HepG2 (cell line): Measurements from ENCODE around the gene CHCT1. TPM values are rescaled to one million over a fixed set of nuclear protein-coding genes. Genes with fewer than 3 reads are reported as not detected.

Source experiments
- CEBPG ChIP-seq: IDR thresholded peaks from 2 replicates; pipeline ENCODE4 v1.6.1; 2016
- CHD4 ChIP-seq: fragments of 200-600 bp; sonication (generic); IDR thresholded peaks from 2 replicates; pipeline ENCODE4 v1.7.0; 2017; ENCODE audit warnings: mild to moderate bottlenecking, low read length, borderline replicate concordance
- EP300 ChIP-seq, 3 experiments: sonication (generic) in 1 of 3; formaldehyde crosslinking in 1 of 3; IDR thresholded peaks; 2 replicates each; pipeline versions ENCODE4 v1.5.1 to v1.6.1; 2011 to 2020; ENCODE audit warnings: low read depth in 2 of 3, low read length in 2 of 3, borderline replicate concordance in 1 of 3, improper control_type of control experiment in 1 of 3, mild to moderate bottlenecking in 1 of 3, missing genetic modification reagents in 1 of 3, moderate library complexity in 1 of 3
- FOXP4 ChIP-seq: sonication (generic); formaldehyde crosslinking; IDR thresholded peaks from 2 replicates; pipeline ENCODE4 v1.4.0; 2020; ENCODE audit warnings: missing genetic modification reagents
- KAT8 ChIP-seq: IDR thresholded peaks from 2 replicates; pipeline ENCODE4 v1.6.1; 2016; ENCODE audit warnings: missing genetic modification reagents, missing compliant biosample characterization
- KMT2B ChIP-seq: IDR thresholded peaks from 2 replicates; pipeline ENCODE4 v1.6.1; 2016; ENCODE audit warnings: missing genetic modification reagents, missing compliant biosample characterization
- MED13 ChIP-seq: sonication (generic); formaldehyde crosslinking; IDR thresholded peaks from 2 replicates; pipeline ENCODE4 v1.5.0; 2020; ENCODE audit warnings: missing genetic modification reagents
- PITX1 ChIP-seq: sonication (generic); formaldehyde crosslinking; IDR thresholded peaks from 2 replicates; pipeline ENCODE4 v1.5.1; 2020; ENCODE audit warnings: mild to moderate bottlenecking, missing genetic modification reagents
- YEATS2 ChIP-seq: sonication (generic); formaldehyde crosslinking; IDR thresholded peaks from 2 replicates; pipeline ENCODE4 v1.4.0; 2020; ENCODE audit warnings: missing genetic modification reagents, borderline replicate concordance
- ZBTB43 ChIP-seq: sonication (generic); formaldehyde crosslinking; conservative IDR thresholded peaks from 2 replicates; pipeline ENCODE4 v1.4.0; 2020; ENCODE audit warnings: missing genetic modification reagents
- ZNF230 ChIP-seq: sonication (generic); formaldehyde crosslinking; IDR thresholded peaks from 2 replicates; pipeline ENCODE4 v1.4.0; 2020; ENCODE audit warnings: mild to moderate bottlenecking, missing genetic modification reagents
- ZNF331 ChIP-seq: sonication (generic); formaldehyde crosslinking; IDR thresholded peaks from 2 replicates; pipeline ENCODE4 v1.4.0; 2020; ENCODE audit warnings: missing genetic modification reagents
- ZNF44 ChIP-seq: sonication (generic); formaldehyde crosslinking; IDR thresholded peaks from 2 replicates; pipeline ENCODE4 v1.5.1; 2020; ENCODE audit warnings: mild to moderate bottlenecking, missing genetic modification reagents
- polyA plus RNA-seq, 8 experiments: library from polyadenylated mRNA; depleted of rRNA in 3 of 8; stranded (reverse) in 7 of 8; unstranded in 1 of 8; fragments of >200 nt; fragmentation: Illumina TruSeq in 4 of 8; extraction: Trizol in 4 of 8; gene quantifications; 2 replicates each; pipeline versions ENCODE4 v1.2.1 to v1.2.3, GENCODE V29; 2011 to 2016; ENCODE audit warnings: low read depth in 4 of 8, missing spikeins in 1 of 8, mixed read lengths in 1 of 8; ENCODE audit not compliant: insufficient read depth in 1 of 8
- total RNA-seq, 5 experiments: library from RNA; depleted of rRNA; stranded (reverse); fragments of >200 nt; fragmentation: Illumina TruSeq; extraction: Trizol; gene quantifications; 2 replicates each; pipeline ENCODE4 v1.2.3, GENCODE V29; 2016; ENCODE audit warnings: low read depth in 1 of 5
- TF ChIP-seq, protein P1 (sequence below): sonication (generic); formaldehyde crosslinking; IDR thresholded peaks from 2 replicates; pipeline ENCODE4 v1.4.0; 2020; ENCODE audit warnings: missing genetic modification reagents; ENCODE audit errors: not compliant biosample characterization
- TF ChIP-seq, protein P2 (sequence below): sonication (generic); formaldehyde crosslinking; IDR thresholded peaks from 2 replicates; pipeline ENCODE4 v1.5.1; 2020; ENCODE audit warnings: mild to moderate bottlenecking, missing genetic modification reagents, borderline replicate concordance
- TF ChIP-seq, protein P3 (sequence below): sonication (generic); formaldehyde crosslinking; IDR thresholded peaks from 2 replicates; pipeline ENCODE4 v1.8.1; 2023; ENCODE audit warnings: mild to moderate bottlenecking, inconsistent platforms, moderate library complexity, missing genetic modification reagents, borderline replicate concordance

CHCT1 gene
- total and polyA plus RNA-seq, 2 of the 13 experiments (the other 11 are each of a cell fraction or from before 2014, with no cell fraction given), result not detected

- TF ChIP-seq ZNF44, result no peak
- peak; percentile 12; the same call in 1 of the 2 replicates for TF ChIP-seq KMT2B (CRISPR knock-in tag)
- peak in 1 of 2 experiments; percentile 24; a peak in 1 of 4 replicates for TF ChIP-seq EP300 (IDR thresholded peaks at IDR 0.05; ENCODE audit: low read depth in 2 of 2, low read length in 2 of 2)
- TF ChIP-seq EP300 (CRISPR knock-in tag; IDR thresholded peaks at IDR 0.05; ENCODE audit: borderline replicate concordance), result 0 out of 2 replicates have a peak, but pooled peaks have one; percentile 30
- TF ChIP-seq FOXP4 (CRISPR knock-in tag), result 0 out of 2 replicates have a peak, but pooled peaks have one; percentile 19
- TF ChIP-seq ZNF230 (CRISPR knock-in tag), result no peak
- TF ChIP-seq ZBTB43, result no peak
- TF ChIP-seq, protein P1, sequence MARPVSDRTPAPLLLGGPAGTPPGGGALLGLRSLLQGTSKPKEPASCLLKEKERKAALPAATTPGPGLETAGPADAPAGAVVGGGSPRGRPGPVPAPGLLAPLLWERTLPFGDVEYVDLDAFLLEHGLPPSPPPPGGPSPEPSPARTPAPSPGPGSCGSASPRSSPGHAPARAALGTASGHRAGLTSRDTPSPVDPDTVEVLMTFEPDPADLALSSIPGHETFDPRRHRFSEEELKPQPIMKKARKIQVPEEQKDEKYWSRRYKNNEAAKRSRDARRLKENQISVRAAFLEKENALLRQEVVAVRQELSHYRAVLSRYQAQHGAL (CRISPR knock-in tag), result no peak
- peak; percentile 39 for TF ChIP-seq CEBPG
- TF ChIP-seq CHD4, result no peak
- no peak for TF ChIP-seq PITX1 (CRISPR knock-in tag)
- no peak for TF ChIP-seq YEATS2 (CRISPR knock-in tag)
- TF ChIP-seq, protein P2, sequence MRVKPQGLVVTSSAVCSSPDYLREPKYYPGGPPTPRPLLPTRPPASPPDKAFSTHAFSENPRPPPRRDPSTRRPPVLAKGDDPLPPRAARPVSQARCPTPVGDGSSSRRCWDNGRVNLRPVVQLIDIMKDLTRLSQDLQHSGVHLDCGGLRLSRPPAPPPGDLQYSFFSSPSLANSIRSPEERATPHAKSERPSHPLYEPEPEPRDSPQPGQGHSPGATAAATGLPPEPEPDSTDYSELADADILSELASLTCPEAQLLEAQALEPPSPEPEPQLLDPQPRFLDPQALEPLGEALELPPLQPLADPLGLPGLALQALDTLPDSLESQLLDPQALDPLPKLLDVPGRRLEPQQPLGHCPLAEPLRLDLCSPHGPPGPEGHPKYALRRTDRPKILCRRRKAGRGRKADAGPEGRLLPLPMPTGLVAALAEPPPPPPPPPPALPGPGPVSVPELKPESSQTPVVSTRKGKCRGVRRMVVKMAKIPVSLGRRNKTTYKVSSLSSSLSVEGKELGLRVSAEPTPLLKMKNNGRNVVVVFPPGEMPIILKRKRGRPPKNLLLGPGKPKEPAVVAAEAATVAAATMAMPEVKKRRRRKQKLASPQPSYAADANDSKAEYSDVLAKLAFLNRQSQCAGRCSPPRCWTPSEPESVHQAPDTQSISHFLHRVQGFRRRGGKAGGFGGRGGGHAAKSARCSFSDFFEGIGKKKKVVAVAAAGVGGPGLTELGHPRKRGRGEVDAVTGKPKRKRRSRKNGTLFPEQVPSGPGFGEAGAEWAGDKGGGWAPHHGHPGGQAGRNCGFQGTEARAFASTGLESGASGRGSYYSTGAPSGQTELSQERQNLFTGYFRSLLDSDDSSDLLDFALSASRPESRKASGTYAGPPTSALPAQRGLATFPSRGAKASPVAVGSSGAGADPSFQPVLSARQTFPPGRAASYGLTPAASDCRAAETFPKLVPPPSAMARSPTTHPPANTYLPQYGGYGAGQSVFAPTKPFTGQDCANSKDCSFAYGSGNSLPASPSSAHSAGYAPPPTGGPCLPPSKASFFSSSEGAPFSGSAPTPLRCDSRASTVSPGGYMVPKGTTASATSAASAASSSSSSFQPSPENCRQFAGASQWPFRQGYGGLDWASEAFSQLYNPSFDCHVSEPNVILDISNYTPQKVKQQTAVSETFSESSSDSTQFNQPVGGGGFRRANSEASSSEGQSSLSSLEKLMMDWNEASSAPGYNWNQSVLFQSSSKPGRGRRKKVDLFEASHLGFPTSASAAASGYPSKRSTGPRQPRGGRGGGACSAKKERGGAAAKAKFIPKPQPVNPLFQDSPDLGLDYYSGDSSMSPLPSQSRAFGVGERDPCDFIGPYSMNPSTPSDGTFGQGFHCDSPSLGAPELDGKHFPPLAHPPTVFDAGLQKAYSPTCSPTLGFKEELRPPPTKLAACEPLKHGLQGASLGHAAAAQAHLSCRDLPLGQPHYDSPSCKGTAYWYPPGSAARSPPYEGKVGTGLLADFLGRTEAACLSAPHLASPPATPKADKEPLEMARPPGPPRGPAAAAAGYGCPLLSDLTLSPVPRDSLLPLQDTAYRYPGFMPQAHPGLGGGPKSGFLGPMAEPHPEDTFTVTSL (CRISPR knock-in tag), result peak; percentile 37; the same call in 1 of the 2 replicates
- TF ChIP-seq, protein P3, sequence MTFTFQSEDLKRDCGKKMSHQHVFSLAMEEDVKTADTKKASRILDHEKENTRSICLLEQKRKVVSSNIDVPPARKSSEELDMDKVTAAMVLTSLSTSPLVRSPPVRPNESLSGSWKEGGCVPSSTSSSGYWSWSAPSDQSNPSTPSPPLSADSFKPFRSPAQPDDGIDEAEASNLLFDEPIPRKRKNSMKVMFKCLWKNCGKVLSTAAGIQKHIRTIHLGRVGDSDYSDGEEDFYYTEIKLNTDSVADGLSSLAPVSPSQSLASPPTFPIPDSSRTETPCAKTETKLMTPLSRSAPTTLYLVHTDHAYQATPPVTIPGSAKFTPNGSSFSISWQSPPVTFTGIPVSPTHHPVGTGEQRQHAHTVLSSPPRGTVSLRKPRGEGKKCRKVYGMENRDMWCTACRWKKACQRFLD (CRISPR knock-in tag), result no peak
- peak; percentile 23; the same call in 1 of the 2 replicates for TF ChIP-seq KAT8
- TF ChIP-seq MED13 (CRISPR knock-in tag), result no peak
- no peak for TF ChIP-seq ZNF331 (CRISPR knock-in tag)
Measured at GRCh38 chr17:60442271-60443173, 20.2 kb downstream of the CHCT1 start (continued).
